Aorta (tissue), 5 donors: ENCODE measurements around the gene CHML. TPM values are rescaled to one million over a fixed set of nuclear protein-coding genes. Genes with fewer than 3 reads are reported as not detected.

ENCODE experiments used
- ATAC-seq: fragments of 200-7000 bp; cut with Tn5 transposase; one replicate; pipeline ENCODE4 v1.9.1; 2022; ENCODE audit warnings: moderate library complexity; ENCODE audit not compliant: low FRiP score
- DNase-seq, 2 donors: peaks; one replicate each; pipeline ENCODE4 v3.0.0-alpha.2; 2020
- H3K27ac ChIP-seq, 2 donors: one replicate each; pipeline ENCODE4 v1.5.1; 2013; ENCODE audit warnings: low read length in 2 of 2, mild to moderate bottlenecking in 2 of 2, moderate library complexity in 2 of 2, control low read depth in 1 of 2, inconsistent platforms in 1 of 2, low read depth in 1 of 2
- H3K27me3 ChIP-seq, 2 donors: one replicate each; pipeline ENCODE4 v1.6.1; 2013; ENCODE audit warnings: control low read depth in 1 of 2, low read length in 1 of 2, mild to moderate bottlenecking in 1 of 2, moderate library complexity in 1 of 2; ENCODE audit not compliant: insufficient read depth in 2 of 2, control insufficient read depth in 1 of 2
- H3K36me3 ChIP-seq, 2 donors: one replicate each; pipeline ENCODE4 v1.6.1; 2013; ENCODE audit warnings: control low read depth in 1 of 2, low read length in 1 of 2, mild to moderate bottlenecking in 1 of 2; ENCODE audit not compliant: insufficient read depth in 2 of 2, control insufficient read depth in 1 of 2
- H3K4me1 ChIP-seq, 2 donors: one replicate each; pipeline ENCODE4 v1.6.1; 2013; ENCODE audit warnings: low read length in 2 of 2, control low read depth in 1 of 2, mild to moderate bottlenecking in 1 of 2, moderate library complexity in 1 of 2; ENCODE audit not compliant: insufficient read depth in 2 of 2, control insufficient read depth in 1 of 2
- H3K4me3 ChIP-seq, 2 donors: one replicate each; pipeline ENCODE4 v1.5.1; 2013; ENCODE audit warnings: low read length in 2 of 2, control low read depth in 1 of 2, mild to moderate bottlenecking in 1 of 2
- H3K9me3 ChIP-seq: one replicate; pipeline ENCODE4 v1.6.1; 2013; ENCODE audit warnings: mild to moderate bottlenecking, low read length; ENCODE audit not compliant: control insufficient read depth
- WGBS, 2 donors: extraction: QIAGEN DNeasy Blood & Tissue Kit; methylation state at CpG; one replicate each; pipeline ENCODE4 v1.1.7; 2013; 5-methylcytosine and 5-hydroxymethylcytosine counted together
- intact Hi-C, 2 donors: fragments of 100-400 bp; cut with DNase I; formaldehyde crosslinking; loops; one replicate each; pipeline versions ENCODE4 v1.14.2 to v1.15.0; 2022
- polyA plus RNA-seq, 2 donors: library from polyadenylated mRNA; stranded (reverse); fragments of 200-250 nt; gene quantifications; one replicate each; pipeline ENCODE4 v1.2.3, GENCODE V29; 2013
- total RNA-seq, 2 donors: library from RNA; stranded (reverse); fragmentation: NEBNext Ultra II Directional; extraction: Animal tissue kit (Norgen Biotek cat#: 25700); gene quantifications; one replicate each; pipeline ENCODE4 v1.2.1, GENCODE V29; 2021
- donor health status: healthy with polysubstance abuse.
- donor health status: Bipolar disorder and iron deficiency.
- donor health status: DM: no; HTN: no; CAD: no.
- donor health status: DM: no; HTN: no; CAD: no.
- donor health status: DM: yes; HTN: yes; CAD: no.

Gene CHML
- total and polyA plus RNA-seq, 4 donors = 2.6 to 13.3 (median 6.5) TPM

DNA sequence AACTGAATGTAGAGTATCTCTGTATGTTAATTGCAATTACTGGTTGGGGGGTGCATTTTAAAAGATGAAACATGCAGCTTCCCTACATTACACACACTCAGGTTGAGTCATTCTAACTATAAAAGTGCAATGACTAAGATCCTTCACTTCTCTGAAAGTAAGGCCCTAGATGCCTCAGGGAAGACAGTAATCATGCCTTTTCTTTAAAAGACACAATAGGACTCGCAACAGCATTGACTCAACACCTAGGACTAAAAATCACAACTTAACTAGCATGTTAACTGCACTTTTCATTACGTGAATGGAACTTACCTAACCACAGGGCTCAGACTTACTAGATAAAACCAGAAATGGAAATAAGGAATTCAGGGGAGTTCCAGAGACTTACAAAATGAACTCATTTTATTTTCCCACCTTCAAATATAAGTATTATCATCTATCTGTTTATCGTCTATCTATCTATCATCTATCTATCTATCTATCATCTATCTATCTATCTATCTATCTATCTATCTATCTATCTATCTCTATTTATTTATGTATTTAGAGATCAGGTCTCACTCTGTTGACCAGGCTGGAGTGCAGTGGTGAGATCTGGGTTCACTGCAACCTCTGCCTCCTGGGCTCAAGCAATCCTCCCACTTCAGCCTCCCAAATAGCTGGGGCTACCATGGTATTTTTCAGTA is 47.8 kb downstream of the CHML start:
- H3K4me1 ChIP-seq = no peaks in the 10 kb centered on the region
- no peaks in the 10 kb centered on the region for H3K9me3 ChIP-seq
- H3K27me3 ChIP-seq = no peaks in the 10 kb centered on the region
- intact Hi-C loops = no loop called here
- no peaks in the 10 kb centered on the region for H3K36me3 ChIP-seq
- DNase-seq (no peak), ATAC-seq (no peak)
- 85 to 96% methylated on average over 3 of the region's 3 CpGs for WGBS, 2 donors
- H3K27ac ChIP-seq = no peak overlapping the region
- H3K4me3 ChIP-seq = no peak overlapping the region

GRCh38 chr1:241591736-241592135 is 48.4 kb downstream of the CHML start:
- Histone ChIP-seq H3K9me3 (no peaks in the 10 kb centered on the region), H3K27me3 (no peaks in the 10 kb centered on the region), H3K27ac (no peak overlapping the region), H3K36me3 (no peaks in the 10 kb centered on the region), H3K4me1 (no peaks in the 10 kb centered on the region), H3K4me3 (no peak overlapping the region)
- DNase-seq (no peak), ATAC-seq (no peak)
- intact Hi-C loops = no loop called here
- WGBS, 2 donors = 75 to 86% methylated on average over 5 of the region's 5 CpGs

- Histone ChIP-seq H3K27ac (no peak overlapping the region), H3K27me3 (no peaks in the 10 kb centered on the region), H3K36me3 (no peaks in the 10 kb centered on the region), H3K4me1 (no peaks in the 10 kb centered on the region), H3K9me3 (no peaks in the 10 kb centered on the region), H3K4me3 (no peak overlapping the region)
- no peak for ATAC-seq
- DNase-seq = no peak
- intact Hi-C loops = no loop called here
These were observed 48.9 kb downstream of the CHML start for GRCh38 chr1:241591317-241591716.

GRCh38 chr1:241590719-241591118 is 49.5 kb downstream of the CHML start:
- 68 to 71% methylated on average over 4 of the region's 4 CpGs for WGBS, 2 donors
- Histone ChIP-seq H3K27ac (no peak overlapping the region), H3K27me3 (no peaks in the 10 kb centered on the region), H3K36me3 (no peaks in the 10 kb centered on the region), H3K4me1 (no peaks in the 10 kb centered on the region), H3K4me3 (no peak overlapping the region), H3K9me3 (no peaks in the 10 kb centered on the region)
- DNase-seq (no peak), ATAC-seq (no peak)
- intact Hi-C loops = no loop called here

Other genes with a start within 250 kb of the CHML start
- 10 to 100 TPM; 30.3 to 32.3 TPM for gene FH, start 120.6 kb downstream of the CHML start, total RNA-seq
- 10 to 100 TPM; 27.9 to 28.4 TPM for gene FH, start 120.6 kb downstream of the CHML start, polyA plus RNA-seq
- gene KMO, start 108.0 kb downstream of the CHML start, total RNA-seq = 1 to 10 TPM; 2.1 to 2.5 TPM
- 1 to 10 TPM; 1.3 to 4.8 TPM for gene KMO, start 108.0 kb downstream of the CHML start, polyA plus RNA-seq
- 1 to 10 TPM; 5.8 to 6.5 TPM for gene OPN3, start within 50 bp of the CHML start, total RNA-seq
- 10 to 100 TPM in 1 of 2 donors, 1 to 10 TPM in 1; 5.3 to 18.2 TPM for gene OPN3, start within 50 bp of the CHML start, polyA plus RNA-seq
- not detected for gene WDR64, start 11.9 kb upstream of the CHML start, total RNA-seq
- not detected for gene WDR64, start 11.9 kb upstream of the CHML start, polyA plus RNA-seq
- gene EXO1, start 207.8 kb upstream of the CHML start, total RNA-seq = 1 to 10 TPM in 1 of 2 donors, under 1 TPM in 1; 0.65 to 1.5 TPM
- gene EXO1, start 207.8 kb upstream of the CHML start, polyA plus RNA-seq = 1 to 10 TPM in 1 of 2 donors, under 1 TPM in 1; 0.38 to 1.1 TPM